K562 (cell line): ENCODE results near the gene SLC30A1. TPM values are rescaled to one million over a fixed set of nuclear protein-coding genes. Genes with fewer than 3 reads are reported as not detected.

Source experiments
- ARID2 ChIP-seq: fragments of 450-650 bp; IDR thresholded peaks from 2 replicates; pipeline ENCODE4 v1.6.1; 2017; ENCODE audit warnings: antibody characterized with exemption, mild to moderate bottlenecking
- BHLHE40 ChIP-seq: IDR thresholded peaks from 2 replicates; pipeline ENCODE4 v1.6.1; 2011; ENCODE audit warnings: low read length, improper control_type of control experiment
- C11orf30 ChIP-seq: fragments of 450-650 bp; IDR thresholded peaks from 2 replicates; pipeline ENCODE4 v1.6.1; 2016; ENCODE audit warnings: low read depth, mild to moderate bottlenecking
- CEBPG ChIP-seq, 3 experiments: fragments of 200-800 bp in 1 of 3; sonication (Bioruptor generic) in 1 of 3; sonication (generic) in 1 of 3; formaldehyde crosslinking in 1 of 3; IDR thresholded peaks in 2 of 3; conservative IDR thresholded peaks in 1 of 3; 2 replicates each; pipeline versions ENCODE4 v1.6.1 to v1.8.0; 2016 to 2022; ENCODE audit warnings: missing compliant biosample characterization in 2 of 3, missing genetic modification characterization in 2 of 3, mild to moderate bottlenecking in 1 of 3, missing genetic modification reagents in 1 of 3
- CTCF ChIP-seq, 3 experiments: IDR thresholded peaks in 2 of 3; conservative IDR thresholded peaks in 1 of 3; 2 replicates each; pipeline ENCODE4 v1.5.1; 2011 to 2012; ENCODE audit warnings: low read length in 3 of 3, mild to moderate bottlenecking in 3 of 3, control low read depth in 2 of 3, improper control_type of control experiment in 1 of 3, inconsistent platforms in 1 of 3, low read depth in 1 of 3, mixed read lengths in 1 of 3, moderate library complexity in 1 of 3; ENCODE audit not compliant: insufficient read depth in 2 of 3
- ELF4 ChIP-seq: fragments of 450-650 bp; formaldehyde crosslinking; IDR thresholded peaks from 2 replicates; pipeline ENCODE4 v1.4.0; 2022; ENCODE audit warnings: missing genetic modification characterization
- EP400 ChIP-seq: fragments of 450-650 bp; IDR thresholded peaks from 2 replicates; pipeline ENCODE4 v1.6.1; 2017; ENCODE audit warnings: antibody characterized with exemption, mild to moderate bottlenecking, moderate library complexity
- FOXK1 ChIP-seq: sonication (generic); formaldehyde crosslinking; IDR thresholded peaks from 2 replicates; pipeline ENCODE4 v1.8.0; 2022; ENCODE audit warnings: missing genetic modification reagents, mild to moderate bottlenecking, borderline replicate concordance
- MTA2 ChIP-seq: fragments of 450-650 bp; IDR thresholded peaks from 2 replicates; pipeline ENCODE4 v1.6.1; 2016; ENCODE audit warnings: low read depth
- NFXL1 ChIP-seq: fragments of 450-650 bp; formaldehyde crosslinking; IDR thresholded peaks from 2 replicates; pipeline ENCODE4 v1.4.0; 2021; ENCODE audit warnings: mild to moderate bottlenecking
- POLR2AphosphoS2 ChIP-seq: IDR thresholded peaks from 2 replicates; pipeline ENCODE4 v1.6.1; 2012; ENCODE audit warnings: low read length, improper control_type of control experiment
- RBFOX2 ChIP-seq: fragments of 200-400 bp; formaldehyde crosslinking; IDR thresholded peaks from 2 replicates; pipeline ENCODE4 v1.6.1; 2017; ENCODE audit warnings: low read depth, mild to moderate bottlenecking, low read length, moderate library complexity
- SMARCE1 ChIP-seq: fragments of 450-650 bp; IDR thresholded peaks from 2 replicates; pipeline ENCODE4 v1.7.1; 2016; ENCODE audit warnings: mild to moderate bottlenecking
- SP2 ChIP-seq: IDR thresholded peaks from 2 replicates; pipeline ENCODE4 v1.6.1; 2011; ENCODE audit warnings: mild to moderate bottlenecking, low read depth, low read length, moderate library complexity; ENCODE audit not compliant: poor library complexity, severe bottlenecking; ENCODE audit errors: extremely low read depth
- STAT5B ChIP-seq: fragments of 250-450 bp; sonication (Bioruptor Pico); IDR thresholded peaks from 2 replicates; pipeline ENCODE4 v1.8.0; 2021; ENCODE audit warnings: mild to moderate bottlenecking, inconsistent platforms
- THAP12 ChIP-seq: fragments of 250-450 bp; sonication (Bioruptor Pico); IDR thresholded peaks from 2 replicates; pipeline ENCODE4 v1.9.0; 2021; ENCODE audit warnings: mild to moderate bottlenecking, inconsistent platforms
- TSC22D4 ChIP-seq: fragments of 450-650 bp; IDR thresholded peaks from 2 replicates; pipeline ENCODE4 v1.6.1; 2016; ENCODE audit warnings: missing genetic modification characterization, missing biosample characterization, control low read depth
- XRCC5 ChIP-seq: fragments of 200-400 bp; formaldehyde crosslinking; IDR thresholded peaks from 2 replicates; pipeline ENCODE4 v1.6.1; 2017; ENCODE audit warnings: low read depth, mild to moderate bottlenecking, low read length
- ZNF384 ChIP-seq: IDR thresholded peaks from 2 replicates; pipeline ENCODE4 v1.6.1; 2012; ENCODE audit warnings: low read depth, low read length, improper control_type of control experiment
- ZNF444 ChIP-seq: fragments of 250-450 bp; sonication (Bioruptor Pico); IDR thresholded peaks from 2 replicates; pipeline ENCODE4 v1.4.0; 2020; ENCODE audit warnings: mild to moderate bottlenecking, moderate library complexity
- ZNF79 ChIP-seq: fragments of 250-450 bp; sonication (Bioruptor Pico); IDR thresholded peaks from 2 replicates; pipeline ENCODE4 v1.4.0; 2020; ENCODE audit warnings: low read depth, mild to moderate bottlenecking, moderate library complexity
- polyA plus RNA-seq, 8 experiments: library from polyadenylated mRNA; depleted of rRNA in 4 of 8; stranded (reverse) in 5 of 8; unstranded in 3 of 8; fragments of >200 nt; fragmentation: Nextera tagmentation in 2 of 8; fragmentation: Illumina TruSeq in 1 of 8; extraction: Ambion mirVana in 2 of 8; extraction: Trizol in 1 of 8; gene quantifications; 2 replicates each; pipeline versions ENCODE4 v1.2.1 to v1.2.3, GENCODE V29; 2011 to 2014; ENCODE audit warnings: inconsistent platforms in 1 of 8, missing spikeins in 1 of 8
- total RNA-seq, 7 experiments: library from RNA; depleted of rRNA in 6 of 7; stranded (reverse); fragments of >200 nt in 6 of 7; fragmentation: Illumina TruSeq in 2 of 7; extraction: Trizol in 2 of 7; gene quantifications; 2 replicates each; pipeline versions ENCODE4 v1.2.1 to v1.2.3, GENCODE V29; 2011 to 2021; ENCODE audit warnings: low replicate concordance in 1 of 7

Gene SLC30A1
- total and polyA plus RNA-seq, 9 of the 15 experiments (the other 6 are each of a cell fraction or from before 2014, with no cell fraction given): 4.1 to 14.4 (median 6.6) TPM

DNA sequence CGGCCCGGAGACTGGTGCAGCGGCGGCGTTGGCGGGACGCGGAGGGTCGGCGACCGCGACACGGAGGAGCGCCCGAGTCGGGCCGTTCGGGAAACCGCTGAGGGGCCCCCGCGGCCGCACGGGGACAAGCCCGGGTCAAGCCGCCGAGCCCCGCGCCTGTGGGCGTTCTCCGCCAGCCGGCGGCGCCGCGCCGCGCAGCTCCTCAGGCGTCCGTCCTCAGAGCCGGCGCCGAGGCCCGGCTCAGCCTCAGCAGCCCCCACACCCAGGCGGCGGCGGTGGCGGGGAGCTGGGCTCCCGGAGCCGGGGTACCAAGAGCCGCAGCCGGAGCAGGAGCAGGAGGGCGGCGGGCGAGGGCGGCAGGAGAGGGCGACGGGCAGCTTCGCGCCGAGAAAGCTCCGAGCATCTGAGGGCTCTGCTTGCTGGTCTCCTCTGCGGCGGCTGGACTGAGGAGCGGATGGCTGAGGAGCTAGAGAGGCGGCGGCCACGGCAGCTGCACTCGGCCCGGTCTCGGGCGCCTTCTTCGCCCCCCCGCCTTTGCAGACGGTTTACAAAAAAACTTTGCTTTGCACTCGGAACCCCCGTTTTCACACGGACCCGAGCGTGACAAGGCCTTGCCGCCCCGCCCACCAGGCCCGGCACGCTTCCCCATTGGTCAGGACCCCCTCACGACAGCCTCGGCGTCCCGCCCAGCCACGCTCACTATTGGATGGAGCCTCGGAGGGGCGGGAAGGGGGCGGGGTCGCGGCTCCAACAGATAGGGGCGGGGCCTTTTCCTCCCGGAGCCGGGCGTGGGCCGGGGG lies at the start of gene SLC30A1 (continued):
- TF ChIP-seq STAT5B: no peak
- peak; percentile 79 for TF ChIP-seq RBFOX2
- no peak for TF ChIP-seq C11orf30
- no peak for TF ChIP-seq POLR2AphosphoS2
- no peak for TF ChIP-seq ARID2
- TF ChIP-seq SMARCE1: no peak
- TF ChIP-seq XRCC5: 0 out of 2 replicates have a peak, but pooled peaks have one; percentile 31
- TF ChIP-seq CEBPG (CRISPR knock-in tag; IDR thresholded peaks at IDR 0.05): no peak
- TF ChIP-seq CEBPG (tag; conservative IDR thresholded peaks at IDR 0.05 in 1 of 2, IDR thresholded peaks at IDR 0.05 in 1 of 2): no peak
- TF ChIP-seq CTCF (IDR thresholded peaks at IDR 0.05 in 2 of 3, conservative IDR thresholded peaks at IDR 0.05 in 1 of 3; ENCODE audit: insufficient read depth in 2 of 3, low read depth in 1 of 3, low read length in 3 of 3): peak in 2 of 3 experiments; percentile 17 to 41; a peak in 1 of 6 replicates
- no peak for TF ChIP-seq MTA2
- TF ChIP-seq ELF4 (CRISPR knock-in tag): no peak
- TF ChIP-seq NFXL1 (CRISPR knock-in tag): no peak
- peak; percentile 30; the same call in 1 of the 2 replicates for TF ChIP-seq EP400
- TF ChIP-seq BHLHE40: peak; percentile 66; the same call in 1 of the 2 replicates
- TF ChIP-seq ZNF384: peak; percentile 92
- TF ChIP-seq THAP12 (CRISPR knock-in tag): peak; percentile 90
- TF ChIP-seq ZNF79 (CRISPR knock-in tag): no peak
- TF ChIP-seq TSC22D4 (tag): no peak
- TF ChIP-seq SP2: peak; percentile 74
- no peak for TF ChIP-seq ZNF444
- TF ChIP-seq FOXK1 (CRISPR knock-in tag): no peak
